ENCODE results near the gene JAM2.
"Not testable (repeated sequence)": the region's sequence is repeated elsewhere in the genome, so short reads cannot be mapped to it uniquely, and the experiment has no call there.

The JAM2 gene

GRCh38 chr21:25700741-25701140 lies 61.7 kb downstream of the JAM2 start:
- no peak for DNase-seq (ENCODE audit: low read depth)
- TF ChIP-seq CTCF (IDR thresholded peaks at IDR 0.05; ENCODE audit: low read depth, low read length) = no peak
- no peak for TF ChIP-seq POLR2A (IDR thresholded peaks at IDR 0.05; ENCODE audit: extremely low read depth, insufficient read length)
- TF ChIP-seq MYC (IDR thresholded peaks at IDR 0.05; ENCODE audit: low read depth, low read length) = no peak
- TF ChIP-seq MAX (IDR thresholded peaks at IDR 0.05; ENCODE audit: low read depth, low read length) = no peak
- H3K4me3 ChIP-seq (ENCODE audit: low read depth, low read length) = no peak overlapping the region

- TF ChIP-seq MAX (IDR thresholded peaks at IDR 0.05; ENCODE audit: low read depth, low read length) (no peak), MYC (IDR thresholded peaks at IDR 0.05; ENCODE audit: low read depth, low read length) (no peak)
- no peak overlapping the region for H3K4me3 ChIP-seq (ENCODE audit: low read depth, low read length)
- DNase-seq (ENCODE audit: low read depth) = no peak
These were observed 62.5 kb downstream of the JAM2 start for GRCh38 chr21:25701529-25701928.

DNA sequence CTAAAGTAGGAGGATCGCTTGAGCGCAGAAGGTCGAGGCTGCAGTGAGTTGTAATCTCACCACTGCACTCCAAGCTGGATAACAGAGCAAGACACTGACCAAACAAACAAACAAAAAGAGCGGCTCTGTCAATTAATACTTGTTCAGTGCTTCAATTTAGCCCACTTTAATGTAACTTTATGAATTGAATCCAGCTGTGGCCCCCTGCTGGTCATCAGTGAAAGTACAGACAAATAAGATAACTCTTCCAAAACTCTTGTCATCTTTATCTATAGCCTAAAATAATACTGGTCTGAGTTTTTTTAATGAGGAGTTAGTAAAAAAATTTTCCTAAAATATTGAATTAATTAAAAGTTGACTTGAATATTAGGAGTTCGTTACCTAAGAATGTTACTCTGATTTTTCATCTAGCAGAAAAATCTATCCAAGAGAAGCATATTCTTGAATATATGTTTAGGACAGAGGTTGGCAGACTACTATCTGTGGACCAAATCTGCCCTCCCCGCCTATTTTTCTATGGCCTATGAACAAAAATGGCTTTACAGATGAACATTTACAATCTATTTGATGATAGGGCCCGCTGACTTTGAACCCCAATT lies 69.5 kb downstream of the JAM2 start:
- peak; percentile 52 for DNase-seq (ENCODE audit: low read depth)
- TF ChIP-seq MAX (IDR thresholded peaks at IDR 0.05; ENCODE audit: low read depth, low read length) (no peak), MYC (IDR thresholded peaks at IDR 0.05; ENCODE audit: low read depth, low read length) (no peak), POLR2A (IDR thresholded peaks at IDR 0.05; ENCODE audit: extremely low read depth, insufficient read length) (no peak), CTCF (IDR thresholded peaks at IDR 0.05; ENCODE audit: low read depth, low read length) (peak; percentile 53)
- H3K4me3 ChIP-seq (ENCODE audit: low read depth, low read length) = no peak overlapping the region

GRCh38 chr21:25709684-25710265 lies 70.7 kb downstream of the JAM2 start:
- peak; percentile 4 for DNase-seq (ENCODE audit: low read depth)
- no peak for TF ChIP-seq MAX (IDR thresholded peaks at IDR 0.05; ENCODE audit: low read depth, low read length)
- no peak for TF ChIP-seq CTCF (IDR thresholded peaks at IDR 0.05; ENCODE audit: low read depth, low read length)
- no peak for TF ChIP-seq MYC (IDR thresholded peaks at IDR 0.05; ENCODE audit: low read depth, low read length)

DNA sequence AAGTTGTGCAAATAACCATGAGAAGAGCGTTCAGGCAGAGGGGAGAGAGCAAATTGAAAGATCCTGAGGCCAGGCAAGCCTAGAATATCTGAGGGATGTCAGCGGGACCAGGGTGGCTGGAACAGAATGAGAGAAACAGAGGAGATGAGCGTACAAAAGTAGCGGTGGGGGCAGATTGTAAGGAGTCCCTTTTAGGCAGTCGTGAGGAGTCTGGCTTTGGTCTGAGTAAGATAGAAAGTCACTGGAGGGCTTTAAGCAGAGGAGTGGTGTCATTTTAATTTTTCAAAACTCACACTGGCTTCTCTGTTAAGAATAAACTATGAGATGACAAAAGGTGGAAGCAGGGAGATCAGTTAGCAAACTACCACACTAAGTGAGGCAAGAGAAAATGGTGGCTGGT lies 71.5 kb downstream of the JAM2 start:
- no peak overlapping the region for H3K4me3 ChIP-seq (ENCODE audit: low read depth, low read length)
- no peak for DNase-seq (ENCODE audit: low read depth)
- TF ChIP-seq MYC (IDR thresholded peaks at IDR 0.05; ENCODE audit: low read depth, low read length) (no peak), MAX (IDR thresholded peaks at IDR 0.05; ENCODE audit: low read depth, low read length) (no peak), POLR2A (IDR thresholded peaks at IDR 0.05; ENCODE audit: extremely low read depth, insufficient read length) (no peak), CTCF (IDR thresholded peaks at IDR 0.05; ENCODE audit: low read depth, low read length) (no peak)

More at GRCh38 chr21:25709684-25710265, 70.7 kb downstream of the JAM2 start:
- H3K4me3 ChIP-seq (ENCODE audit: low read depth, low read length) = no peak overlapping the region

DNA sequence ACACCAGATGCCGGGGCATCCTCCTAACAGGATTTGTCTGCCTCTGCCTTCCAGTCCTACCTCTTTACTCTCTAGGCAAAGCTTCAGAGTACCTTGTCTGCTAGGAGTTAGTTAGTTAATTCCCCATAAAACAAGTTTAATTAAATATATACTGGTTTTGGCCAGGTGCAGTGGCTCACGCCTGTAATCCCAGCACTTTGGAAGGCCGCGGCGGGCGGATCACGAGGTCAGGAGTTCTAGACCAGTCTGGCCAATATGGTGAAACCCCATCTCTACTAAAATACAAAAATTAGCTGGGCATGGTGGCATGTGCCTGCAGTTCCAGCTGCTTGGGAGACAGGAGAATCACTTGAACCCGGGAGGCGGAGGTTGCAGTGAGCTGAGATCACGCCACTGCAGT lies 75.0 kb downstream of the JAM2 start:
- DNase-seq (ENCODE audit: low read depth); H3K4me3 ChIP-seq (ENCODE audit: low read depth, low read length): not testable (repeated sequence)

All from NB4 (cell line).